G401 (cell line): ENCODE results near the gene C1QTNF12. TPM values are rescaled to one million over a fixed set of nuclear protein-coding genes. Genes with fewer than 3 reads are reported as not detected.

ENCODE experiments used
- DNase-seq: peaks from one replicate; pipeline ENCODE4 v3.0.0-alpha.2; 2015; ENCODE audit warnings: low spot score
- in situ Hi-C: cut with HindIII; loops from 2 replicates; pipeline ENCODE4 v1.10.0; 2016; ENCODE audit warnings: low sequenced_read_pairs, mixed read lengths
- total RNA-seq: library from RNA; depleted of rRNA; stranded (reverse); fragments of >200 nt; shearing (Covaris generic); gene quantifications from 2 replicates; pipeline ENCODE4 v1.2.3, GENCODE V29; 2014; rRNA removed

Gene C1QTNF12
- total RNA-seq, result 5.1 and 13.3 TPM in 2 replicates

- in situ Hi-C loops, result no loop called here
- DNase-seq, result no peak
Observed at GRCh38 chr1:1246577-1247340, at the start of gene C1QTNF12. Gene C1QTNF12 (minus strand): TSS chr1:1246722. CDS start chr1:1246690, 32 bp downstream.

GRCh38 chr1:1295154-1295923, 48.8 kb upstream of the C1QTNF12 start:
- in situ Hi-C loops, result no loop called here

GRCh38 chr1:1294250-1294890, 47.8 kb upstream of the C1QTNF12 start:
- in situ Hi-C loops, result no loop called here
- DNase-seq, result no peak

More at GRCh38 chr1:1295154-1295923, 48.8 kb upstream of the C1QTNF12 start:
- DNase-seq, result no peak

GRCh38 chr1:1293263-1294249, 47.0 kb upstream of the C1QTNF12 start:
- DNase-seq, result no peak
- in situ Hi-C loops, result no loop called here

- DNase-seq, result no peak
- in situ Hi-C loops, result no loop called here
Observed at GRCh38 chr1:1292851-1293250, 46.3 kb upstream of the C1QTNF12 start.

GRCh38 chr1:1292442-1292779, 45.9 kb upstream of the C1QTNF12 start:
- no peak for DNase-seq
- in situ Hi-C loops, result no loop called here

GRCh38 chr1:1291548-1292441, 45.3 kb upstream of the C1QTNF12 start:
- in situ Hi-C loops, result no loop called here
- peak; percentile 88 for DNase-seq

GRCh38 chr1:1291023-1291528, 44.6 kb upstream of the C1QTNF12 start:
- no peak for DNase-seq
- in situ Hi-C loops, result no loop called here

GRCh38 chr1:1290238-1290731, 43.8 kb upstream of the C1QTNF12 start:
- no peak for DNase-seq
- in situ Hi-C loops, result no loop called here

- in situ Hi-C loops, result no loop called here
- no peak for DNase-seq
Observed at GRCh38 chr1:1287288-1288110, 41.0 kb upstream of the C1QTNF12 start.

- DNase-seq, result no peak
- in situ Hi-C loops, result no loop called here
Observed at GRCh38 chr1:1286313-1287261, 40.1 kb upstream of the C1QTNF12 start.

- no peak for DNase-seq
- in situ Hi-C loops, result no loop called here
Observed at GRCh38 chr1:1285611-1286311, 39.2 kb upstream of the C1QTNF12 start.

GRCh38 chr1:1285102-1285571, 38.6 kb upstream of the C1QTNF12 start:
- in situ Hi-C loops, result no loop called here

GRCh38 chr1:1284221-1285101, 37.9 kb upstream of the C1QTNF12 start:
- DNase-seq, result no peak
- in situ Hi-C loops, result no loop called here

More at GRCh38 chr1:1285102-1285571, 38.6 kb upstream of the C1QTNF12 start:
- no peak for DNase-seq
